ENCODE results near the gene SOS2. TPM values are rescaled to one million over a fixed set of nuclear protein-coding genes. Genes with fewer than 3 reads are reported as not detected.

Gene SOS2
- total and polyA plus RNA-seq, 5 experiments from 2014 or later: 6.0 to 51.6 (median 15.0) TPM

GRCh38 chr14:50109342-50109741, 122.0 kb downstream of the SOS2 start:
- peaks cover 0 to 74% (median 10%) of the 10 kb centered on the region in 3 donors for H3K36me3 Mint-ChIP-seq
- no peaks in the 10 kb centered on the region for H3K9me3 Mint-ChIP-seq
- POLR2A ChIA-PET: interaction anchor here (0.6 kb wide), 1 partner anchor 93 kb away, joined by 3 read pairs; no protein-coding TSS in a partner anchor
- peaks cover 3 to 32% (median 10%) of the 10 kb centered on the region in 4 donors for H3K4me1 Mint-ChIP-seq
- no peak for DNase-seq
- ATAC-seq: no peak
- H3K4me3 Mint-ChIP-seq: no peak overlapping the region
- peak overlapping the region in 3 of 10 donors; percentile 50 to 71 (median 66) for H3K27ac Mint-ChIP-seq
- H3K27me3 Mint-ChIP-seq: no peaks in the 10 kb centered on the region

DNA sequence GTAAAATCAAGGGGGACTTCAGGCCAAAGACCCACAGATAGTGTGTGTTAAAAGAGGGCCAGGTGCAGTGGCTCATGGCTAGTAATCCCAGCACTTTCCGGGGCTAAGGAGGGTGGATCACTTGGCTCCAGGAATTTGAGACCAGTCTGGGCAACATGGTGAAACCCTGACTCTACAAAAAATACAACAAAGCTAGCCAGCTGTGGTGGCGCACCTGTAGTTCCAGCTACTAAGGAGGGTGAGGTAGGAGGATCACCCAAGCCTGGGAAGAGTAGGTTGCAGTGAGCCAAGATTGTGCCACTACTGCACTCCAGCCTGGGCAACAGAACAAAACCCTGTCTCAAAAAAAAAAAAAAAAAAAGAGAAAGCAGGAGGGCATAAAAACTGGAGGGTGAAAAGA, 123.5 kb downstream of the SOS2 start:
- Mint-ChIP-seq H3K4me3 (no peak overlapping the region), H3K27ac (peak overlapping the region in 6 of 10 donors; percentile 3 to 51 (median 23)), H3K4me1 (peaks cover 5 to 33% (median 17%) of the 10 kb centered on the region in 4 donors), H3K27me3 (no peaks in the 10 kb centered on the region), H3K36me3 (peaks cover 0 to 59% (median 5%) of the 10 kb centered on the region in 3 donors), H3K9me3 (no peaks in the 10 kb centered on the region)
- no peak for DNase-seq
- POLR2A ChIA-PET: interaction anchor here (0.6 to 8.4 kb wide), 9 partner anchors 8 to 252 kb away, joined by 3 to 71 read pairs (median 5); partner anchors contain the start of gene VCPKMT
- no peak for ATAC-seq

DNA sequence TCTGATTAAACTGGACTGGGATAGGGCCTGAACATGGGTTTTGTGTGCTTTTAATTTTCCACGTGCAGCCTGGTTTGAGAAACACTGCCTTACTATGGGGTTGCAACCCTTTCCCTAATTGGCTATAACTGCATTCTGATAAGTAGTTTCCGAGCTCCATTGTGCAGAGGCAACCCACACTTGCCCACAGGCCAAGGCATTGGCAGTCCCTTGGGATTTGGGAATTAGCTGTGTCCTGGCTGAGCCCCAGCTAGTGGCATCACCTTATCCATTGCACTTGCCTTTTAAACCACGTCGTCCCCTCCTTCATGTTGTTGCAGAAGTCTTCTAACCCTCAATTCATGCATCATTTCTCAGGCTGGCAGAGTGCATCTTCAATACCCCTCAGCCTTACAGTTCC, 125.2 kb downstream of the SOS2 start:
- no peak for DNase-seq
- POLR2A ChIA-PET: interaction anchor here (1.1 to 11.5 kb wide), 4 partner anchors 18 to 243 kb away, joined by 3 to 75 read pairs (median 44); partner anchors contain the start of gene ARF6
- Mint-ChIP-seq H3K4me1 (peaks cover 5 to 38% (median 23%) of the 10 kb centered on the region in 4 donors), H3K36me3 (peaks cover 0 to 42% (median 4%) of the 10 kb centered on the region in 3 donors), H3K27ac (peak overlapping the region in 9 of 10 donors; percentile 16 to 90 (median 59)), H3K9me3 (no peaks in the 10 kb centered on the region), H3K27me3 (no peaks in the 10 kb centered on the region), H3K4me3 (no peak overlapping the region)
- no peak for ATAC-seq

DNA sequence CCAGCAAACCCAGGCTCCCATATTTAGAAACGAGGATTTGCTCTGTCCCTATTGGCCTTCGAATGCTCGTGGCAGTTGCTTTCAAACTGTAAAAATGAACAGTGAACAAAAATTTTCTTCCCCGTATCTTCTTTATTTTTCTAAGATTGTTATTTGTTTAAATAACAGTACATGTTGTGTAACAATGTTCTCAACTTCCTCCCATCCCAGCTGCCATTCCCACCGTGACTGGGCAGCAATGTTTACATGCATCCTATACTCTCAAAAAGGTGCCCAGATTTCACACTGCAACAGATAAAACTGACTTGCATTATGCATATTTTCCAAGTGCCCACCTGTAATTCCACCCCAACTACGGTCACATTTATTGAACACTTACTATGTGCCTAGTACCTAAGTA, 127.8 kb downstream of the SOS2 start:
- peak overlapping the region; percentile 41 to 94 (median 90) for H3K27ac Mint-ChIP-seq
- H3K27me3 Mint-ChIP-seq: no peaks in the 10 kb centered on the region
- H3K9me3 Mint-ChIP-seq: no peaks in the 10 kb centered on the region
- POLR2A ChIA-PET: interaction anchor here (0.6 to 11.5 kb wide), 14 partner anchors 9 to 251 kb away, joined by 3 to 75 read pairs (median 10); partner anchors contain the start of genes NEMF and VCPKMT
- peaks cover 0 to 20% (median 0%) of the 10 kb centered on the region in 3 donors for H3K36me3 Mint-ChIP-seq
- ATAC-seq (no peak), DNase-seq (no peak)
- H3K4me3 Mint-ChIP-seq: peak overlapping the region; percentile 69 to 89 (median 82)
- peaks cover 22 to 57% (median 45%) of the 10 kb centered on the region in 4 donors for H3K4me1 Mint-ChIP-seq

DNA sequence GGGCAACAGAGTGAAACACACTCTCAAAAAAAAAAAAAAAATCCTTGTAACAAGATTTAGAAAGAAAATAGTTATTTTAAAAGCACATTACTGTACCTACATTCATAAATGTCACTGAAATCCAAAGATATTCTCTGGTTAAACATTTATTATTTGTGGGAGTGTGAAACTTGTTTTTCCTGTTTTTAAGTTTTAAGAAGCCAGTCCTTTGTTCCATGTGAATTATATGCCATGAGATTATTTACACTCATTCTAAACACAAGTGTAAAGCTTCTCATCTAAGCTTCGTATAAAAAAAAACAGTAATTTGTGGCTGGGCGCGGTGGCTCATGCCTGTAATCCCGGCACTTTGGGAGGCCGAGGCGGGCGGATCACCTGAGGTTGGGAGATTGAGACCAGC, 130.0 kb downstream of the SOS2 start:
- ATAC-seq (no peak), DNase-seq (no peak)
- Mint-ChIP-seq H3K4me1 (peaks cover 30 to 73% (median 59%) of the 10 kb centered on the region in 4 donors), H3K27me3 (no peaks in the 10 kb centered on the region), H3K9me3 (no peaks in the 10 kb centered on the region), H3K27ac (peak overlapping the region in 5 of 10 donors; percentile 8 to 93 (median 49)), H3K36me3 (peaks cover 0 to 5% (median 0%) of the 10 kb centered on the region in 3 donors), H3K4me3 (peak overlapping the region in 1 of 10 donors; percentile 5)
- POLR2A ChIA-PET: interaction anchor here (1.1 to 11.5 kb wide), 7 partner anchors 10 to 238 kb away, joined by 3 to 75 read pairs (median 14); partner anchors contain the start of gene ARF6

- Mint-ChIP-seq H3K4me3 (peak overlapping the region in 4 of 10 donors; percentile 22 to 52 (median 48)), H3K4me1 (peaks cover 33 to 79% (median 63%) of the 10 kb centered on the region in 4 donors), H3K9me3 (peaks cover 0 to under 1% (median 0%) of the 10 kb centered on the region in 9 donors), H3K36me3 (peaks cover 0 to 2% (median 0%) of the 10 kb centered on the region in 3 donors), H3K27me3 (no peaks in the 10 kb centered on the region), H3K27ac (peak overlapping the region; percentile 20 to 93 (median 64))
- ATAC-seq (no peak), DNase-seq (no peak)
- POLR2A ChIA-PET: interaction anchor here (1.1 to 11.5 kb wide), 6 partner anchors 19 to 238 kb away, joined by 3 to 75 read pairs (median 14); partner anchors contain the start of gene ARF6
Measured at GRCh38 chr14:50100805-50101204, 130.6 kb downstream of the SOS2 start.

DNA sequence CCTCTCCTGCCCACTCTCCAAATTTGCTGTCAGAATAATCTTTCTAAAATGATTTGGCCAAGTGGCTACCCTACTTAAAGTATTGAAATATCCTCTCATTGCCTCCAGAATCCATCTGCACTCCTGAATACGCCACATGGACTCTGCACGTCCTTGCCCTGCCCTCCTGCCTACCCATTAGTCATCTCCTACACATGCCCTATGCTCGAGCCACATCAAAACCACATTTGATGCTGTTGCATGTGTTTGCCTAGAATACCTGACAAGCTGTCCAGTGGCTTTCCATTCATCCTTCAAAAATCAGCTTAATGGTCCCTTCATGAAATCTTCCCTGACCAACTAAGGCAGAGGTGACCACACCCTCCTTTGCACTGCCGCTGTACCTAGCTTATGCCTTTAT, 132.0 kb downstream of the SOS2 start:
- Mint-ChIP-seq H3K27me3 (no peaks in the 10 kb centered on the region), H3K27ac (peak overlapping the region; percentile 36 to 95 (median 82)), H3K9me3 (peaks cover 0 to 3% (median 0%) of the 10 kb centered on the region in 9 donors), H3K4me3 (peak overlapping the region in 9 of 10 donors; percentile 17 to 79 (median 52)), H3K36me3 (peaks cover 0 to 2% (median 0%) of the 10 kb centered on the region in 3 donors), H3K4me1 (peaks cover 35 to 82% (median 71%) of the 10 kb centered on the region in 4 donors)
- ATAC-seq (peak in 1 of 2 donors; percentile 48), DNase-seq (no peak)
- POLR2A ChIA-PET: interaction anchor here (0.5 to 11.5 kb wide), 11 partner anchors 12 to 247 kb away, joined by 3 to 75 read pairs (median 3); partner anchors contain the start of gene NEMF

GRCh38 chr14:50095895-50096294, 135.5 kb downstream of the SOS2 start:
- Mint-ChIP-seq H3K9me3 (peaks cover 0 to 3% (median 0%) of the 10 kb centered on the region in 9 donors), H3K4me1 (peaks cover 56 to 92% (median 84%) of the 10 kb centered on the region in 4 donors), H3K27me3 (no peaks in the 10 kb centered on the region), H3K36me3 (peaks cover 0 to 2% (median 0%) of the 10 kb centered on the region in 3 donors), H3K4me3 (peak overlapping the region; percentile 55 to 82 (median 76)), H3K27ac (peak overlapping the region; percentile 89 to 96 (median 94))
- POLR2A ChIA-PET: interaction anchor here (0.7 to 11.5 kb wide), 13 partner anchors 8 to 234 kb away, joined by 3 to 75 read pairs (median 4); no protein-coding TSS in a partner anchor
- ATAC-seq: peak; percentile 60 to 75
- DNase-seq: peak in 3 of 10 donors; percentile 48 to 64 (median 60)

- Mint-ChIP-seq H3K4me3 (peak overlapping the region in 5 of 10 donors; percentile 2 to 39 (median 27)), H3K36me3 (no peaks in the 10 kb centered on the region), H3K9me3 (peaks cover 0 to 3% (median 0%) of the 10 kb centered on the region in 9 donors), H3K4me1 (peaks cover 49 to 89% (median 81%) of the 10 kb centered on the region in 4 donors), H3K27me3 (no peaks in the 10 kb centered on the region), H3K27ac (peak overlapping the region; percentile 29 to 93 (median 78))
- DNase-seq (no peak), ATAC-seq (no peak)
- POLR2A ChIA-PET: interaction anchor here (1.1 to 8.3 kb wide), 7 partner anchors 9 to 231 kb away, joined by 3 to 59 read pairs (median 5); no protein-coding TSS in a partner anchor
Measured at GRCh38 chr14:50094056-50094755, 137.2 kb downstream of the SOS2 start.

DNA sequence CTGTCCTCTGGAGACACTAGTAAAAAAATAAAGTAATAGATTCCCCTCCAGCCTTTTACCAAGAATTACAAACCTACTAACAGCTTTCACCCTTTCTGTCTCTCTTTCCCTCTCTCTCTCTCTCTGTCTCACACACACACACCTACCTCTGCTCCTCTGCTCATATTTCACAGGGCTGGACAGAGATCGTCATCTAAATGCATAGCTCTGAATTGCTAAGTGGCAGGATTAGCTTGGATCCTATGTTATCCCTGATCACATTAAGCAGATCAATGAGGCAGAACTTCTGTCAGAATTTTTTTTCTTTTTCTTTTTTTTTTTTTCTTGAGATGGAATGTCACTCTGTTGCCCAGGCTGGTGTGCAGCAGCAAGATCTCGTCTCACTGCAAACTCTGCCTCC, 137.9 kb downstream of the SOS2 start:
- Mint-ChIP-seq H3K4me3 (peak overlapping the region; percentile 1 to 59 (median 28)), H3K9me3 (peaks cover 0 to 3% (median 0%) of the 10 kb centered on the region in 9 donors), H3K4me1 (peaks cover 47 to 90% (median 83%) of the 10 kb centered on the region in 4 donors), H3K36me3 (no peaks in the 10 kb centered on the region), H3K27me3 (no peaks in the 10 kb centered on the region), H3K27ac (peak overlapping the region; percentile 51 to 94 (median 88))
- ATAC-seq (no peak), DNase-seq (no peak)
- POLR2A ChIA-PET: interaction anchor here (0.7 to 8.3 kb wide), 9 partner anchors 8 to 231 kb away, joined by 3 to 59 read pairs (median 5); no protein-coding TSS in a partner anchor

- Mint-ChIP-seq H3K27ac (peak overlapping the region; percentile 73 to 94 (median 91)), H3K4me3 (peak overlapping the region in 7 of 10 donors; percentile 29 to 55 (median 39)), H3K36me3 (no peaks in the 10 kb centered on the region), H3K4me1 (peaks cover 53 to 93% (median 90%) of the 10 kb centered on the region in 4 donors), H3K9me3 (peaks cover 0 to 3% (median 0%) of the 10 kb centered on the region in 9 donors), H3K27me3 (no peaks in the 10 kb centered on the region)
- POLR2A ChIA-PET: interaction anchor here (0.6 to 8.3 kb wide), 9 partner anchors 10 to 230 kb away, joined by 3 to 59 read pairs (median 8); partner anchors contain the start of gene VCPKMT
- ATAC-seq (no peak), DNase-seq (no peak)
Measured at GRCh38 chr14:50092006-50092555, 139.3 kb downstream of the SOS2 start.

Measured in naive thymus-derived CD8-positive, alpha-beta T cell (primary cell).